GM12865 (cell line): ENCODE data around the gene F12.
A peak's percentile ranks its signal among the peaks of the same experiment; 100 is the strongest.

ENCODE experiments used
- DNase-seq: peaks from one replicate; pipeline ENCODE4 v3.0.0; 2010; ENCODE audit warnings: low read depth
- H3K4me3 ChIP-seq: 2 replicates; pipeline ENCODE4 v1.5.1; 2011; ENCODE audit warnings: mild to moderate bottlenecking, low read depth, low read length, control low read depth
- CTCF ChIP-seq: IDR thresholded peaks from 2 replicates; pipeline ENCODE4 v1.5.1; 2011; ENCODE audit warnings: low read length, control low read depth, low read depth, inconsistent platforms; ENCODE audit not compliant: insufficient read depth; ENCODE audit errors: missing control alignments

Gene F12

GRCh38 chr5:177414481-177414880 is 5.1 kb upstream of the F12 start:
- TF ChIP-seq CTCF: no peak
- no peak overlapping the region for H3K4me3 ChIP-seq
- DNase-seq: no peak

- no peak for TF ChIP-seq CTCF
- H3K4me3 ChIP-seq: peak overlapping the region; percentile 34
- peak; percentile 83 for DNase-seq
Measured at GRCh38 chr5:177412603-177413233, 3.4 kb upstream of the F12 start.

GRCh38 chr5:177410575-177410974 is 1.2 kb upstream of the F12 start:
- TF ChIP-seq CTCF: no peak
- DNase-seq: no peak

GRCh38 chr5:177405805-177406204 is 3.6 kb downstream of the F12 start:
- peak; percentile 39 for DNase-seq
- TF ChIP-seq CTCF: no peak

More at GRCh38 chr5:177410575-177410974, 1.2 kb upstream of the F12 start:
- H3K4me3 ChIP-seq: no peak overlapping the region

GRCh38 chr5:177405312-177405711 is 4.1 kb downstream of the F12 start:
- TF ChIP-seq CTCF: no peak
- DNase-seq: no peak
- H3K4me3 ChIP-seq: no peak overlapping the region

More at GRCh38 chr5:177405805-177406204, 3.6 kb downstream of the F12 start:
- no peak overlapping the region for H3K4me3 ChIP-seq

- TF ChIP-seq CTCF: no peak
- DNase-seq: no peak
- peak overlapping the region; percentile 87 for H3K4me3 ChIP-seq
Measured at GRCh38 chr5:177404641-177405179, 4.7 kb downstream of the F12 start.

- peak; percentile 91 for TF ChIP-seq CTCF
- H3K4me3 ChIP-seq: peak overlapping the region; percentile 87
- peak; percentile 94 for DNase-seq
Measured at GRCh38 chr5:177403792-177404640, 5.3 kb downstream of the F12 start.
